Neuronal stem cell (in vitro differentiated cells): Measurements from ENCODE around the gene SIDT1.

Experiments
- DNase-seq: peaks from one replicate; pipeline ENCODE4 v3.0.0-alpha.2; 2013; ENCODE audit warnings: low spot score
- H2AFZ ChIP-seq: one replicate; pipeline ENCODE4 v1.6.1; 2013; ENCODE audit warnings: mild to moderate bottlenecking, low read length, inconsistent platforms
- H2AK5ac ChIP-seq: 2 replicates; pipeline ENCODE4 v1.6.1; 2013; ENCODE audit warnings: low read depth, mild to moderate bottlenecking, inconsistent platforms, low read length, moderate library complexity, mixed read lengths
- H2BK120ac ChIP-seq: 2 replicates; pipeline ENCODE4 v1.6.1; 2013; ENCODE audit warnings: low read depth, mild to moderate bottlenecking, inconsistent platforms, low read length, moderate library complexity, mixed read lengths
- H2BK12ac ChIP-seq: one replicate; pipeline ENCODE4 v1.6.1; 2013; ENCODE audit warnings: low read length, inconsistent platforms
- H2BK15ac ChIP-seq: 2 replicates; pipeline ENCODE4 v1.6.1; 2013; ENCODE audit warnings: mild to moderate bottlenecking, low read length, inconsistent platforms, mixed read lengths
- H2BK5ac ChIP-seq: one replicate; pipeline ENCODE4 v1.6.1; 2013; ENCODE audit warnings: inconsistent platforms, mild to moderate bottlenecking, low read length, moderate library complexity
- H3K14ac ChIP-seq: one replicate; pipeline ENCODE4 v1.6.1; 2013; ENCODE audit warnings: low read length, inconsistent platforms
- H3K18ac ChIP-seq: 2 replicates; pipeline ENCODE4 v1.6.1; 2013; ENCODE audit warnings: low read length, inconsistent platforms
- H3K23ac ChIP-seq: 2 replicates; pipeline ENCODE4 v1.6.1; 2013; ENCODE audit warnings: low read depth, mild to moderate bottlenecking, mixed read lengths, low read length, inconsistent platforms; ENCODE audit not compliant: poor library complexity
- H3K27ac ChIP-seq: replicated peaks from 3 replicates; pipeline ENCODE4 v1.5.1; 2013; ENCODE audit warnings: low read length, inconsistent platforms
- H3K27me3 ChIP-seq, 3 experiments: 2 replicates each; pipeline ENCODE4 v1.6.1; 2013; ENCODE audit warnings: low read length in 3 of 3, mild to moderate bottlenecking in 2 of 3, inconsistent platforms in 1 of 3, low read depth in 1 of 3, mixed read lengths in 1 of 3, moderate library complexity in 1 of 3; ENCODE audit not compliant: control insufficient read depth in 3 of 3, insufficient read depth in 3 of 3
- H3K36me3 ChIP-seq, 2 donors: replicated peaks in 1 of 2; 2 replicates each; pipeline ENCODE4 v1.6.1; 2013; ENCODE audit warnings: low read length in 2 of 2; ENCODE audit not compliant: control insufficient read depth in 2 of 2, insufficient read depth in 2 of 2
- H3K4ac ChIP-seq: 2 replicates; pipeline ENCODE4 v1.6.1; 2013; ENCODE audit warnings: inconsistent platforms, mild to moderate bottlenecking, low read length, moderate library complexity
- H3K4me1 ChIP-seq, 2 donors: 1 replicate in 1 of 2; 2 replicates in 1 of 2; pipeline ENCODE4 v1.6.1; 2013; ENCODE audit warnings: low read length in 2 of 2, low read depth in 1 of 2; ENCODE audit not compliant: control insufficient read depth in 2 of 2, insufficient read depth in 1 of 2
- H3K4me2 ChIP-seq: one replicate; pipeline ENCODE4 v1.6.1; 2013; ENCODE audit warnings: mild to moderate bottlenecking, low read length, inconsistent platforms; ENCODE audit not compliant: insufficient read depth, poor library complexity, severe bottlenecking
- H3K4me3 ChIP-seq, 2 donors: 2 replicates each; pipeline ENCODE4 v1.5.1; 2013; ENCODE audit warnings: low read length in 2 of 2, mild to moderate bottlenecking in 2 of 2, inconsistent platforms in 1 of 2, moderate library complexity in 1 of 2
- H3K79me1 ChIP-seq: one replicate; pipeline ENCODE4 v1.6.1; 2013; ENCODE audit warnings: low read depth, mild to moderate bottlenecking, inconsistent platforms, low read length, moderate library complexity
- H3K9ac ChIP-seq: one replicate; pipeline ENCODE4 v1.6.1; 2013; ENCODE audit warnings: mild to moderate bottlenecking, low read depth, low read length, inconsistent platforms; ENCODE audit not compliant: poor library complexity
- H3K9me3 ChIP-seq, 2 donors: replicated peaks in 1 of 2; 2 replicates each; pipeline versions ENCODE3 to v1.6.1; 2013; ENCODE audit warnings: low read length in 2 of 2, mild to moderate bottlenecking in 2 of 2, inconsistent platforms in 1 of 2, low read depth in 1 of 2, mixed read lengths in 1 of 2, moderate library complexity in 1 of 2; ENCODE audit not compliant: control insufficient read depth in 2 of 2, insufficient read depth in 1 of 2
- H4K8ac ChIP-seq: one replicate; pipeline ENCODE4 v1.6.1; 2013; ENCODE audit warnings: low read depth, mild to moderate bottlenecking, inconsistent platforms, low read length, moderate library complexity
- H4K91ac ChIP-seq: one replicate; pipeline ENCODE4 v1.6.1; 2013; ENCODE audit warnings: low read length, low read depth, mild to moderate bottlenecking, inconsistent platforms; ENCODE audit not compliant: poor library complexity
- WGBS, 2 donors: extraction: QIAGEN DNeasy Blood & Tissue Kit; methylation state at CpG; one replicate each; pipeline ENCODE4 v1.1.7; 2013; ENCODE audit warnings: missing lambda C conversion rate in 2 of 2, mixed read lengths in 1 of 2; ENCODE audit not compliant: insufficient read length in 2 of 2, insufficient replicate concordance in 1 of 2; ENCODE audit errors: extremely low coverage in 2 of 2; 5-methylcytosine and 5-hydroxymethylcytosine counted together

The SIDT1 gene

DNA sequence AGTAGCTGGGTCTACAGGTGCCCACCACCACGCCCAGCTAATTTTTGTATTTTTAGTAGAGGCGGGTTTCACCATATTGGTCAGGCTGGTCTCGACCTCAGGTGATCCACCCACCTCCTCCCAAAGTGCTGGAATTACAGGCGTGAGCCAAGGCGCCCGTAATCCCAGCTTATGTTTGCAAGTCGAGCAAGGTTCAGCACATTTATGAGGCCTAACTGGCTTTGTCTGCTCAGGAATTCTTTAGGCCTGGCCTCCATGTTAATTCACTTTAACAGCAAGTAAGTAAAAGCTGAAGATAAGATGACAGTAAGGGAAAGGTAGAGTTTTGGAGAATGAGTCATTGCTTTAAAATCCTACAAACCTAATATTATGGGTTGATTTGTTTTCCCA lies 24.6 kb downstream of the SIDT1 start:
- H3K36me3 ChIP-seq, result no peaks in the 10 kb centered on the region
- H3K4me3 ChIP-seq, result no peak overlapping the region
- no peak overlapping the region for H3K23ac ChIP-seq
- no CpG with 5 or more reads among the region's 7 CpGs for WGBS, 2 donors
- no peak overlapping the region for H2BK12ac ChIP-seq
- DNase-seq, result no peak
- H2BK120ac ChIP-seq, result no peak overlapping the region
- no peak overlapping the region for H4K91ac ChIP-seq
- H3K14ac ChIP-seq, result no peak overlapping the region
- H3K9ac ChIP-seq, result no peak overlapping the region
- no peak overlapping the region for H3K27ac ChIP-seq
- no peak overlapping the region for H3K4me2 ChIP-seq
- H3K79me1 ChIP-seq, result no peaks in the 10 kb centered on the region
- no peaks in the 10 kb centered on the region for H3K9me3 ChIP-seq
- H2AK5ac ChIP-seq, result no peak overlapping the region
- no peak overlapping the region for H3K18ac ChIP-seq
- H2BK5ac ChIP-seq, result no peak overlapping the region
- H4K8ac ChIP-seq, result no peak overlapping the region
- no peak overlapping the region for H2AFZ ChIP-seq
- no peaks in the 10 kb centered on the region for H3K27me3 ChIP-seq
- H2BK15ac ChIP-seq, result no peak overlapping the region
- H3K4me1 ChIP-seq, result peaks cover 4 to 14% of the 10 kb centered on the region in 2 donors
- H3K4ac ChIP-seq, result no peak overlapping the region

- no peak overlapping the region for H4K91ac ChIP-seq
- peaks cover 4 to 14% of the 10 kb centered on the region in 2 donors for H3K4me1 ChIP-seq
- H3K36me3 ChIP-seq, result no peaks in the 10 kb centered on the region
- H3K4ac ChIP-seq, result no peak overlapping the region
- H2BK15ac ChIP-seq, result no peak overlapping the region
- no peak overlapping the region for H3K18ac ChIP-seq
- H2BK12ac ChIP-seq, result no peak overlapping the region
- H3K4me2 ChIP-seq, result no peak overlapping the region
- H3K9me3 ChIP-seq, result no peaks in the 10 kb centered on the region
- no peak for DNase-seq
- no peaks in the 10 kb centered on the region for H3K27me3 ChIP-seq
- no peak overlapping the region for H3K23ac ChIP-seq
- no peak overlapping the region for H3K27ac ChIP-seq
- no peak overlapping the region for H2BK120ac ChIP-seq
- no peak overlapping the region for H3K4me3 ChIP-seq
- no peak overlapping the region for H4K8ac ChIP-seq
- H2BK5ac ChIP-seq, result no peak overlapping the region
- no peak overlapping the region for H2AK5ac ChIP-seq
- H3K79me1 ChIP-seq, result no peaks in the 10 kb centered on the region
- H2AFZ ChIP-seq, result no peak overlapping the region
- no peak overlapping the region for H3K14ac ChIP-seq
- no peak overlapping the region for H3K9ac ChIP-seq
These were observed 25.0 kb downstream of the SIDT1 start for GRCh38 chr3:113557374-113557773.

GRCh38 chr3:113559009-113559408 lies 26.7 kb downstream of the SIDT1 start:
- Histone ChIP-seq H4K8ac (no peak overlapping the region), H3K4me2 (no peak overlapping the region), H2AFZ (no peak overlapping the region), H2BK5ac (no peak overlapping the region), H3K18ac (no peak overlapping the region), H2BK15ac (no peak overlapping the region), H3K14ac (no peak overlapping the region), H2BK12ac (no peak overlapping the region), H3K36me3 (no peaks in the 10 kb centered on the region), H3K9ac (no peak overlapping the region), H4K91ac (no peak overlapping the region), H2AK5ac (no peak overlapping the region), H3K4me3 (no peak overlapping the region), H3K4me1 (peaks cover 4 to 14% of the 10 kb centered on the region in 2 donors), H3K27ac (no peak overlapping the region), H3K79me1 (no peaks in the 10 kb centered on the region), H3K23ac (no peak overlapping the region), H2BK120ac (no peak overlapping the region), H3K9me3 (no peaks in the 10 kb centered on the region), H3K4ac (no peak overlapping the region), H3K27me3 (no peaks in the 10 kb centered on the region)
- DNase-seq, result no peak

- H4K8ac ChIP-seq, result no peak overlapping the region
- no peaks in the 10 kb centered on the region for H3K27me3 ChIP-seq
- no peaks in the 10 kb centered on the region for H3K36me3 ChIP-seq
- no peak overlapping the region for H3K23ac ChIP-seq
- H2AFZ ChIP-seq, result peak overlapping the region; percentile 6
- no peak overlapping the region for H2BK15ac ChIP-seq
- DNase-seq, result no peak
- no peak overlapping the region for H3K4ac ChIP-seq
- H2BK120ac ChIP-seq, result no peak overlapping the region
- H3K4me2 ChIP-seq, result no peak overlapping the region
- H2BK5ac ChIP-seq, result no peak overlapping the region
- H3K18ac ChIP-seq, result no peak overlapping the region
- no peak overlapping the region for H3K27ac ChIP-seq
- no peak overlapping the region for H3K14ac ChIP-seq
- H3K79me1 ChIP-seq, result no peaks in the 10 kb centered on the region
- H2BK12ac ChIP-seq, result no peak overlapping the region
- H4K91ac ChIP-seq, result no peak overlapping the region
- H3K9ac ChIP-seq, result no peak overlapping the region
- H3K4me3 ChIP-seq, result no peak overlapping the region
- H3K4me1 ChIP-seq, result peaks cover 4 to 14% of the 10 kb centered on the region in 2 donors
- no peaks in the 10 kb centered on the region for H3K9me3 ChIP-seq
- WGBS, 2 donors, result no CpG with 5 or more reads among the region's 6 CpGs
- no peak overlapping the region for H2AK5ac ChIP-seq
These were observed 27.9 kb downstream of the SIDT1 start for GRCh38 chr3:113560271-113560670.
